ENCODE data around the gene EPAS1. TPM values are rescaled to one million over a fixed set of nuclear protein-coding genes. Genes with fewer than 3 reads are reported as not detected.

EPAS1 gene
- total RNA-seq, 1 experiment from 2014 or later = 106 TPM

- intact Hi-C loops (cut with micrococcal nuclease; ENCODE audit: unreplicated experiment) = no loop called here
- no peak overlapping the region for H3K27ac ChIP-seq (ENCODE audit: low read length)
- BruUV-seq (replicated peaks) = no TSS peak
- DNase-seq (ENCODE audit: low read depth, low spot score) = no peak
- no peaks in the 10 kb centered on the region for H3K9me3 ChIP-seq (ENCODE audit: control insufficient read depth, insufficient read depth, low read depth, low read length)
- in situ Hi-C loops (cut with HindIII; ENCODE audit: low pct_unique_long_range_greater_than_20kb, low sequenced_read_pairs) = no loop called here
- no peak overlapping the region for H3K4me3 ChIP-seq (ENCODE audit: low read depth in 2 of 2, low read length in 2 of 2)
- no peak for TF ChIP-seq TCF7L2 (IDR thresholded peaks at IDR 0.05; ENCODE audit: low read depth, low read length)
- no peak for TF ChIP-seq SIN3A (IDR thresholded peaks at IDR 0.05; ENCODE audit: borderline replicate concordance, insufficient read depth, low read depth, low read length)
- TF ChIP-seq POLR2AphosphoS5 (IDR thresholded peaks at IDR 0.05; ENCODE audit: low read depth, low read length) = no peak
- TF ChIP-seq REST (IDR thresholded peaks at IDR 0.05; ENCODE audit: insufficient read depth in 1 of 2, low read depth in 2 of 2, low read length in 1 of 2) = no peak
- no peak for TF ChIP-seq CTCF (IDR thresholded peaks at IDR 0.05)
- ChIA-PET CTCF (interaction anchor here (1.3 kb wide), 1 partner anchor 316 kb away, joined by 3 read pairs; no protein-coding TSS in a partner anchor), POLR2A (no interaction called here)
- H3K4me1 ChIP-seq (ENCODE audit: control insufficient read depth, insufficient read depth, low read length) = no peaks in the 10 kb centered on the region
- no peaks in the 10 kb centered on the region for H3K27me3 ChIP-seq (ENCODE audit: control insufficient read depth, insufficient read depth, low read length)
- no peak for ATAC-seq
- peaks cover 4% of the 10 kb centered on the region; the same call in 1 of the 2 replicates for H3K36me3 ChIP-seq (ENCODE audit: control insufficient read depth, insufficient read depth, low read length)
These were observed 81.4 kb downstream of the EPAS1 start for GRCh38 chr2:46378616-46379015.

GRCh38 chr2:46379213-46380037 is 82.2 kb downstream of the EPAS1 start:
- Histone ChIP-seq H3K4me1 (ENCODE audit: control insufficient read depth, insufficient read depth, low read length) (no peaks in the 10 kb centered on the region), H3K27ac (ENCODE audit: low read length) (no peak overlapping the region), H3K4me3 (ENCODE audit: low read depth in 2 of 2, low read length in 2 of 2) (no peak overlapping the region), H3K9me3 (ENCODE audit: control insufficient read depth, insufficient read depth, low read depth, low read length) (no peaks in the 10 kb centered on the region), H3K27me3 (ENCODE audit: control insufficient read depth, insufficient read depth, low read length) (no peaks in the 10 kb centered on the region), H3K36me3 (ENCODE audit: control insufficient read depth, insufficient read depth, low read length) (peaks cover 4% of the 10 kb centered on the region; the same call in 1 of the 2 replicates)
- ChIA-PET POLR2A (no interaction called here), CTCF (interaction anchor here (0.6 to 1.3 kb wide), 2 partner anchors 234 to 317 kb away, joined by 3 read pairs; no protein-coding TSS in a partner anchor)
- TF ChIP-seq REST (IDR thresholded peaks at IDR 0.05; ENCODE audit: insufficient read depth in 1 of 2, low read depth in 2 of 2, low read length in 1 of 2) = no peak
- no peak for TF ChIP-seq SIN3A (IDR thresholded peaks at IDR 0.05; ENCODE audit: borderline replicate concordance, insufficient read depth, low read depth, low read length)
- TF ChIP-seq TCF7L2 (IDR thresholded peaks at IDR 0.05; ENCODE audit: low read depth, low read length) = no peak
- TF ChIP-seq CTCF (IDR thresholded peaks at IDR 0.05) = no peak
- TF ChIP-seq POLR2AphosphoS5 (IDR thresholded peaks at IDR 0.05; ENCODE audit: low read depth, low read length) = no peak
- in situ Hi-C loops (cut with HindIII; ENCODE audit: low pct_unique_long_range_greater_than_20kb, low sequenced_read_pairs) = no loop called here
- no TSS peak for BruUV-seq (replicated peaks)
- intact Hi-C loops (cut with micrococcal nuclease; ENCODE audit: unreplicated experiment) = no loop called here
- ATAC-seq (no peak), DNase-seq (ENCODE audit: low read depth, low spot score) (no peak)

All from Panc1 (cell line).